Mesodermal cell (in vitro differentiated cells): Measurements from ENCODE around the gene BBS1.

Experiments
- H3K27ac ChIP-seq: 2 replicates; pipeline ENCODE4 v1.7.0; 2013; ENCODE audit warnings: mild to moderate bottlenecking, low read depth, low read length, moderate library complexity; ENCODE audit not compliant: severe bottlenecking
- H3K36me3 ChIP-seq: 2 replicates; pipeline ENCODE4 v1.7.1; 2013; ENCODE audit warnings: mild to moderate bottlenecking, low read length, moderate library complexity; ENCODE audit not compliant: control insufficient read depth, insufficient read depth
- H3K4me1 ChIP-seq: one replicate; pipeline ENCODE4 v1.7.1; 2013; ENCODE audit warnings: mild to moderate bottlenecking, low read length; ENCODE audit not compliant: insufficient read depth, control insufficient read depth, poor library complexity, severe bottlenecking
- H3K4me3 ChIP-seq: 2 replicates; pipeline ENCODE4 v1.7.0; 2013; ENCODE audit warnings: low read length, control low read depth, mild to moderate bottlenecking; ENCODE audit not compliant: insufficient read depth, poor library complexity, severe bottlenecking; ENCODE audit errors: extremely low read depth
- H3K9me3 ChIP-seq: 2 replicates; pipeline ENCODE4 v1.7.1; 2013; ENCODE audit warnings: mild to moderate bottlenecking, low read length, moderate library complexity; ENCODE audit not compliant: control insufficient read depth
- WGBS, 2 experiments: methylation state at CpG; one replicate each; pipeline ENCODE4 v1.1.5; 2013; ENCODE audit warnings: missing lambda C conversion rate in 2 of 2; ENCODE audit not compliant: insufficient coverage in 2 of 2; 5-methylcytosine and 5-hydroxymethylcytosine counted together

BBS1 gene

DNA sequence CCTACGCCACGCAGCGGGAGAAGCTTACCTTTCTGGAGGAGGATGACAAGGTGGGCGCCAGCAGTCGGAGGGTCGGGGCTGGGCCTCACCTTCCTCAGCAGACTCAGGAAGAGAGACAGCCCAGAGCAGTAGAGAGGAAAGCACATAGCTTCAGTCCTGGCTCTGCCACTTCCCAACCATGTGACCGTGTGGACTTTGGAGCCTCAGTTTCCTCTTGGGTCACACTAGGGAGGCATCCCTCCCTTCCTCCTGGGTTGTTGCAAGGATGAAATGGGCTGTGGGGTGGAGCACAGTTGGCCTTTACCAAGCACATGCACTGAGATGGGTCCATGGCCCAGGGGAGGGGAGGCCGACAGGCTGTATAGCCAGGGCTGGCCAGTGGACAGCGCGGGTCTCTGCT is 17.3 kb upstream of the BBS1 start:
- Histone ChIP-seq H3K9me3 (no peaks in the 10 kb centered on the region), H3K4me3 (no peak overlapping the region), H3K4me1 (no peaks in the 10 kb centered on the region), H3K36me3 (peaks cover 31% of the 10 kb centered on the region), H3K27ac (no peak overlapping the region)
- WGBS, 2 experiments: 87 to 99% methylated on average over 7 to 9 of the region's 10 CpGs

DNA sequence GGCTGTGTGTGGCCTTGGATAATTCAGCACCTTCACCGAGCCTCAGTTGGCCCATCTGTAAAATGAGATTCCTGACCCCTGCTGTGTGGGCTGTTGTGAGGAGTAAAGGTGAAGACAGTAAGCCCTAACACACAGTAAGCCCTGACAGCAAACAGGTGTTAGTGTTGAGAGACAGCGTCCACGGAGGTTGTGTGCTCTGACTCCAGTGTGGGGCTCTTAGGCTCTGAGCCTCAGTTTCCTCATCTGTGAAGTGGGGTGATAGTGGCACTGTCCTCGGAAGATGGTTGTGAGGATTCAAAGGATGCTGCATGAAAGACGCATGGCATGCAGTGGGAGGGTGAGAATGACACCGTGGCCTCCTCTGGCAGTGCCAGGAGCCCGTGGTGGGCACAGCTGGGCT is 16.0 kb upstream of the BBS1 start:
- no peak overlapping the region for H3K27ac ChIP-seq
- H3K36me3 ChIP-seq: peaks cover 36% of the 10 kb centered on the region
- WGBS, 2 experiments: 95 to 97% methylated on average over 7 of the region's 7 CpGs
- no peak overlapping the region for H3K4me3 ChIP-seq
- no peaks in the 10 kb centered on the region for H3K9me3 ChIP-seq
- no peaks in the 10 kb centered on the region for H3K4me1 ChIP-seq

DNA sequence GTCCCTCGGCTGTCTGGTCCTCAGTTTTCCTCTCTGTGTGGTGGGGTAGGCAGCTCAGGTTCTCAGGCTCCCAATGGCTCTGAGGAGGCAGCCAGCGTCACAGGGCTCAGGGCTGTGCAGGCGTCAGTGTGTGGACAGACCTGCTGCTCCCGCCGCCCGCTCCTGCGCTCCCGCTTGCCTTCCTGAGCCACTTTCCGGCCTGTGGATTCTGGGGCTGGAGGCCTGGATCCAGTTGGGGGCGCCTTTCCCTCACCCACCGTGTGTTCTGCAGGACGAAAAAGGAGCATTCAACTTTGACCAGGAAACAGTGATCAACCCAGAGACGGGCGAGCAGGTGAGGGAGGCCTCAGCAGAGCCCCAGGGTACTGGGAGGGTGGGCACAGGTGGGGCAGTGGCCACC is 15.5 kb upstream of the BBS1 start:
- no peaks in the 10 kb centered on the region for H3K4me1 ChIP-seq
- 89 to 97% methylated on average over 13 to 14 of the region's 14 CpGs for WGBS, 2 experiments
- no peaks in the 10 kb centered on the region for H3K9me3 ChIP-seq
- no peak overlapping the region for H3K27ac ChIP-seq
- no peak overlapping the region for H3K4me3 ChIP-seq
- peaks cover 38% of the 10 kb centered on the region for H3K36me3 ChIP-seq

DNA sequence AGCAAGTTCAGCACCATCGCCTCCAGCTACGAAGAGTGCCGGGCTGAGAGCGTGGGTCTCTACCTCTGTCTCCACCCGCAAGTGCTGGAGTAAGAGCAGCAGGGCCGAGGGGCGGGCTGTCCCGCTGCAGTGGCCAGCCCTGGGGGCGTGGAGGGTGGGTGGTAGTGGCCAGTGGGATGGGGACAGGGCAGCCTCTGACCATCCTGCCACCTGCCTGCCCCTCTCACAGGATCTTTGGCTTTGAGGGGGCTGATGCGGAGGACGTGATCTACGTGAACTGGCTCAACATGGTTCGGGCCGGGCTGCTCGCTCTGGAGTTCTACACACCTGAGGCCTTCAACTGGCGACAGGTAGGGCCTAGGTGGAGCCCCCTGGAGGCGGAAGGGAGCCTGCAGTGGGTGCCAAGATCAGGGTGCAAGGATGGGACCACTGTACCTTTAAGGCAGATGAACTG is 15.0 kb upstream of the BBS1 start:
- H3K36me3 ChIP-seq: peaks cover 40% of the 10 kb centered on the region
- no peak overlapping the region for H3K27ac ChIP-seq
- no peaks in the 10 kb centered on the region for H3K4me1 ChIP-seq
- H3K4me3 ChIP-seq: no peak overlapping the region
- no peaks in the 10 kb centered on the region for H3K9me3 ChIP-seq
- 94 to 95% methylated on average over 11 to 14 of the region's 17 CpGs for WGBS, 2 experiments

DNA sequence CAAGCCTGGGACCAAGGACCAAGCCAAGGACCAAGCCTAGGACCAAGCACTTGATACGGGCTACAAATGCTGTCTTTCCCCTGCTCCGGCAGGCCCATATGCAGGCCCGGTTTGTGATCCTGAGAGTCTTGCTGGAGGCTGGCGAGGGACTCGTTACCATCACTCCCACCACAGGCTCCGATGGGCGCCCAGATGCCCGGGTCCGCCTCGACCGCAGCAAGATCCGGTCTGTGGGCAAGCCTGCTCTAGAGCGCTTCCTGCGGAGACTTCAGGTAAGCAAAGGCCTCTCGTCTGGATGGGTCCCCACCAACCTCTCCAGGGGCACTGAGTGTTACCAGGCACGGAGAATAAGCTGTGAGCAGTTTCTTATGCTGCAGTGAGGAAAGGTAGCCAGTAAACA is 13.2 kb upstream of the BBS1 start:
- Histone ChIP-seq H3K27ac (no peak overlapping the region), H3K4me1 (no peaks in the 10 kb centered on the region), H3K9me3 (no peaks in the 10 kb centered on the region), H3K36me3 (peaks cover 39% of the 10 kb centered on the region), H3K4me3 (no peak overlapping the region)
- WGBS, 2 experiments: 91 to 98% methylated on average over 15 to 16 of the region's 16 CpGs

DNA sequence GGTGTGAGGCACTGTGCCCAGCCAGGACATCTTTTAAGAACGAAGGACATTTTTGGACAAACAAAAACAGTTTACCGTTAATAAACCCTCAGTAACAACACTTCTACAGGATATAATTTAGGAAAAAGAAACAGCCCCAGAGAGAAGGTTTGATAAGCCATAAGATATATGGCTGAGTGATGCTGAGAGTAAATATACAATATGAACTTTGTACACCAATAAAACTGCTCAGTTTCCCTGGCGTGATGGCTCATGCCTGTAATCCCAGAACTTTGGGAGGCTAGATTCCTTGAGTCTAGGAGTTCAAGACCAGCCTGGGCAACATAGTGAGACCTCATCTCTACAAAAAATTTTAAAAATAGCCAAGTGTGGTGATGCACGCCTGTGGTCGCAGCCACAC is 11.9 kb upstream of the BBS1 start:
- WGBS, 2 experiments: 96 to 100% methylated on average over 1 to 4 of the region's 5 CpGs
- no peaks in the 10 kb centered on the region for H3K9me3 ChIP-seq
- H3K36me3 ChIP-seq: peaks cover 42% of the 10 kb centered on the region
- no peak overlapping the region for H3K4me3 ChIP-seq
- H3K4me1 ChIP-seq: no peaks in the 10 kb centered on the region
- no peak overlapping the region for H3K27ac ChIP-seq

DNA sequence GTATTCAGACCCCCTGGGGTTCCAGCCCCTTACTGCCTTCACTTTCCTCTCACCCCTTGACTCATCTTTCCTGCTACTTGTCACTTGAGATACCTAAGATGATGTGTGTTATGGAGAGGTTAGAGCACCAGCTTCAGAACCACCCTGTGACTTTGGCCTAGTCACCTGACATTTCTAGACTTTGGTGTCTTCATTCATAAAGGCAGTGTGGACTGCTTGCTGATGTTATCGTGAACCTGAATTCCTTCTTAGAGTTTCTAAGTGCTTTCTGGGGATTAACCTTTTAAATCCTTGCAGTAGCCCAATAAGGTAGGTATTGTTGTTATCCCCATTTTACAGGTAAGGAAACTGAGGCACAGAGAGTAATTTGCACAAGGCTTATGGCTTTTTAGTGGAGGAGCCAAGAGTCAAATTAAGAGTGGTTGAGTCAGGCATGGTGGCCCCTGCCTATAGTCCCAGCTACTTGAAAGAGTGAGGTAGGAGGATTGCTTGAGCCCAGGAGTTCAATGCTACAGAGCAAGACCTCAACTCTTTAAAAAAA is 5.1 kb upstream of the BBS1 start:
- no peak overlapping the region for H3K27ac ChIP-seq
- H3K9me3 ChIP-seq: no peaks in the 10 kb centered on the region
- H3K4me3 ChIP-seq: no peak overlapping the region
- 100% methylated on average over 1 of the region's 1 CpG; no CpG with 5 or more reads in 1 of the 2 experiments for WGBS, 2 experiments
- H3K36me3 ChIP-seq: peaks cover 33% of the 10 kb centered on the region
- peaks cover 15% of the 10 kb centered on the region for H3K4me1 ChIP-seq

DNA sequence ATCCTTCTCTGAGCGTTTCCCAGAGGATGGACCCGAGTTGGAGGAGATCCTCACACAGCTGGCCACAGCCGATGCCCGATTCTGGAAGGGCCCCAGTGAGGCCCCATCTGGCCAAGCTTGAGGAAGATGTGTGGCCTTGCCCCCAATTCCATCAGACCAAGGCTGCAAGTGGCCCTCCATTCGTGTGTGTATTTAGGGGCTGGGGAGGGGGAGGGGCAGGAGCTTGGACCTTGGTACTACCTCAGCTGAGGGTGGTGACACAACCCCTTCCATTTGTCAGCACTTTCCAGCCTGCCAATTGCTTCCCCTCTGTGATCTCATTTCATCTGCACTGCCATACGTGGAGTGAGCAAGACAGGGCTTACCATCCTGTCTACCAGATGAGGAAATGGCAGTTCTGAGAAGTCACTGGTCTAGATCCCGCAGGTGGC is 1.3 kb upstream of the BBS1 start:
- H3K4me1 ChIP-seq: peaks cover 23% of the 10 kb centered on the region
- peaks cover 30% of the 10 kb centered on the region for H3K36me3 ChIP-seq
- no peaks in the 10 kb centered on the region for H3K9me3 ChIP-seq
- WGBS, 2 experiments: 90 to 96% methylated on average over 3 to 6 of the region's 7 CpGs
- no peak overlapping the region for H3K4me3 ChIP-seq
- peak overlapping the region; percentile 89 for H3K27ac ChIP-seq

DNA sequence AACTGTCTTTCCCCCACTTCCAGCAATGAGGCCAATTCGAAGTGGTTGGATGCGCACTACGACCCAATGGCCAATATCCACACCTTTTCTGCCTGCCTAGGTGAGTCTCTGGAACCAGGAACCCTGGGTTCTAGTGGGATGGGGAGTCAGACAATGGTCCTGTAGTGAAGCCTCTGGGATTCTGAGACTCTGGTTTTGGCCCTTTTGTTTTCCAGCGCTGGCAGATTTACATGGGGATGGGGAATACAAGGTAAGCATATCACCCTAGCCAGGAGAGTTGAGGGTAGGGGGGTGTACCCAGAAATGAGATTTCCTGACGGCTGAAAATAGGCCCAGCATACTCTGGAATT is 530 bp downstream of the BBS1 start:
- Histone ChIP-seq H3K36me3 (peaks cover 27% of the 10 kb centered on the region), H3K9me3 (no peaks in the 10 kb centered on the region), H3K4me1 (peaks cover 23% of the 10 kb centered on the region), H3K4me3 (peak overlapping the region; percentile 78), H3K27ac (peak overlapping the region; percentile 89)
- 5 to 17% methylated on average over 1 to 4 of the region's 5 CpGs for WGBS, 2 experiments

DNA sequence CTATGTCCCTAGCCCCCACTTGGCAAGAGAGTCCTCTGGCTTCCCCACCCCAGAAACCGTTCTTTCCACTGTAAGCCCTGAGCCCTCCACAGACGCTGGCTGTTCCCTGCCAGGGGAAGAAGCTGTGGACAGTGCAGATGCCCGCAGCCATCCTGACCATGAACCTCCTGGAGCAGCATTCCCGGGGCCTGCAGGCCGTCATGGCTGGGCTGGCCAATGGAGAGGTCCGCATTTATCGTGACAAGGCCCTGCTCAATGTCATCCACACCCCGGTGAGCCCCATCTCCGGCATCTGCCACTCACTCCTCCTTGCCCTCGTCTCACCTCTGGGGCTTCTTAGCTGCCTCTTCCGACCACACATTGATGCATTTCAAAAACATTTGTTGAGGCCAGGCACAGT is 13.2 kb downstream of the BBS1 start:
- no peak overlapping the region for H3K4me3 ChIP-seq
- no peak overlapping the region for H3K27ac ChIP-seq
- no peaks in the 10 kb centered on the region for H3K9me3 ChIP-seq
- peaks cover 52% of the 10 kb centered on the region for H3K36me3 ChIP-seq
- no peaks in the 10 kb centered on the region for H3K4me1 ChIP-seq
- WGBS, 2 experiments: 91 to 93% methylated on average over 8 to 11 of the region's 11 CpGs

DNA sequence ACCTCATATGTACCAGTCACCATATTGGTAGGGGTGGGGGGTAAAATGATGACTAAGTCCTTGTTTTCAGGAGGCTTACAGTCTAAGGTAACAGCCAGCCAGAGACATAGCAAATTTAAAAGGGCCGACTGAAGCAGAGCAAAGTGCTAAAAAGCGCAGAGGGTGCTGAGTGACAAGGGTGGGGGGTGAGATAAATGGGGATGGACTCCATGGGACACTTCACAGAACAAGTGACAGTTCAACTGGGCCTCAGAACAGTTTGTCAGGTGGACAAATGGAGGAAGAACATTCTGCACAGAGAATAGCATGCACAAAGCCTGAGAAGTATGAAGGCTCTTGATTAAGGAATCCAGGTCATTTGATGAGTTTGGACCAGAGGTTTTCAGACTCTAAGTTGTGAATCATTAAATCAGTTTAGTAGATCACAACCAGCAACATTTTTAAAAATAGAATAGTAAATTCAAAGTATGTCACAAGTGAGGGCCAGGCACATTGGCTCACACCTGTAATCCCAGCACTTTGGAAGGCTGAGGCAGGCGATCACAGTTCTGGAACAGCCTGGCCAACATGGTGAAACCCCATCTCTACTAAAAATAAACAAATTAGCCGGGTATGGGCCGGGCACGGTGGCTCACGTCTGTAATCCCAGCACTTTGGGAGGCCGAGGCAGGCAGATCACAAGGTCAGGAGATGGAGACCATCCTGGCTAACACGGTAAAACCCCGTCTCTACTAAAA is 14.0 kb downstream of the BBS1 start:
- H3K36me3 ChIP-seq: peaks cover 45% of the 10 kb centered on the region
- no peaks in the 10 kb centered on the region for H3K9me3 ChIP-seq
- WGBS, 2 experiments: 93 to 99% methylated on average over 8 of the region's 10 CpGs

More for the DNA sequence above, 14.0 kb downstream of the BBS1 start:
- Histone ChIP-seq H3K4me1 (no peaks in the 10 kb centered on the region), H3K27ac (no peak overlapping the region), H3K4me3 (no peak overlapping the region)
